OCI-LY1 (cell line): ENCODE measurements around the gene SPDYE3.

ENCODE experiments used
- H2AFZ ChIP-seq: fragments of 200-600 bp; sonication (generic), shearing (Covaris generic); 2 replicates; pipeline ENCODE4 v1.6.0; 2014; ENCODE audit warnings: antibody characterized with exemption, mild to moderate bottlenecking, low read length
- H3F3A ChIP-seq: fragments of 200-600 bp; sonication (generic), shearing (Covaris generic); 2 replicates; pipeline ENCODE4 v1.6.0; 2014; ENCODE audit warnings: mild to moderate bottlenecking, antibody characterized with exemption, low read length, moderate library complexity; ENCODE audit not compliant: insufficient read depth
- H3K27ac ChIP-seq: fragments of 200-600 bp; sonication (generic); 2 replicates; pipeline ENCODE4 v1.5.1; 2014; ENCODE audit warnings: low read length, mixed run types, mild to moderate bottlenecking, low read depth; ENCODE audit not compliant: poor library complexity, severe bottlenecking
- H3K27me3 ChIP-seq: fragments of 200-600 bp; sonication (generic); 2 replicates; pipeline ENCODE4 v1.6.0; 2014; ENCODE audit warnings: antibody characterized with exemption, mild to moderate bottlenecking, low read length, moderate library complexity; ENCODE audit not compliant: insufficient read depth
- H3K36me3 ChIP-seq: fragments of 200-600 bp; sonication (generic); 2 replicates; pipeline ENCODE4 v1.6.1; 2014; ENCODE audit warnings: mild to moderate bottlenecking, antibody characterized with exemption, low read length, moderate library complexity, mixed read lengths; ENCODE audit not compliant: insufficient read depth
- H3K4me1 ChIP-seq: fragments of 200-600 bp; sonication (generic); 2 replicates; pipeline ENCODE4 v1.5.1; 2014; ENCODE audit warnings: mild to moderate bottlenecking, low read length, moderate library complexity; ENCODE audit not compliant: insufficient read depth, severe bottlenecking
- H3K4me2 ChIP-seq: fragments of 200-600 bp; sonication (generic), shearing (Covaris generic); 2 replicates; pipeline ENCODE4 v1.6.1; 2014; ENCODE audit warnings: low read length
- H3K4me3 ChIP-seq: fragments of 200-600 bp; sonication (generic); 2 replicates; pipeline ENCODE4 v1.5.1; 2014; ENCODE audit warnings: low read length, low read depth, mild to moderate bottlenecking, mixed read lengths; ENCODE audit not compliant: poor library complexity, severe bottlenecking
- H3K79me2 ChIP-seq: fragments of 200-600 bp; shearing (Covaris generic); 2 replicates; pipeline ENCODE4 v1.6.1; 2016; ENCODE audit warnings: mixed run types, low read length, mixed read lengths; ENCODE audit not compliant: insufficient read depth
- H3K9ac ChIP-seq: fragments of 200-600 bp; sonication (generic), shearing (Covaris generic); 2 replicates; pipeline ENCODE4 v1.6.1; 2014; ENCODE audit warnings: mild to moderate bottlenecking, low read length, mixed read lengths
- H3K9me2 ChIP-seq: fragments of 200-600 bp; sonication (generic), shearing (Covaris generic); 2 replicates; pipeline ENCODE4 v1.6.1; 2014; ENCODE audit warnings: low read depth, mild to moderate bottlenecking, low read length, mixed read lengths
- H3K9me3 ChIP-seq: fragments of 200-600 bp; shearing (Covaris generic); 2 replicates; pipeline ENCODE4 v1.6.1; 2014; ENCODE audit warnings: low read length, mixed read lengths
- H4K20me1 ChIP-seq: fragments of 200-600 bp; sonication (generic), shearing (Covaris generic); 2 replicates; pipeline ENCODE4 v1.6.0; 2016; ENCODE audit warnings: mild to moderate bottlenecking, low read length; ENCODE audit not compliant: insufficient read depth
- CTCF ChIP-seq: fragments of 200-600 bp; sonication (generic), shearing (Covaris generic); IDR thresholded peaks from 2 replicates; pipeline ENCODE4 v1.5.1; 2017; ENCODE audit warnings: mild to moderate bottlenecking, antibody characterized with exemption, low read length, moderate library complexity, mixed read lengths
- EZH2 ChIP-seq: fragments of 200-600 bp; sonication (generic), shearing (Covaris generic); IDR thresholded peaks from 2 replicates; pipeline ENCODE4 v1.8.0; 2017; ENCODE audit warnings: borderline replicate concordance, mixed run types, mild to moderate bottlenecking, antibody characterized with exemption, low read length, moderate library complexity, mixed read lengths

Gene SPDYE3

GRCh38 chr7:100371561-100372171, 64.2 kb downstream of the SPDYE3 start:
- H3K9me3 ChIP-seq, result no peaks in the 10 kb centered on the region
- no peaks in the 10 kb centered on the region for H4K20me1 ChIP-seq
- H3F3A ChIP-seq, result peaks cover 11% of the 10 kb centered on the region; the same call in 1 of the 2 replicates
- no peak overlapping the region for H3K4me3 ChIP-seq
- no peaks in the 10 kb centered on the region for H3K79me2 ChIP-seq
- H3K27ac ChIP-seq, result no peak overlapping the region
- H3K9ac ChIP-seq, result no peak overlapping the region
- H3K4me1 ChIP-seq, result peaks cover 42% of the 10 kb centered on the region
- 0 out of 2 replicates have a peak, but pooled peaks cover 3% of the 10 kb centered on the region for H3K36me3 ChIP-seq
- H3K27me3 ChIP-seq, result 0 out of 2 replicates have a peak, but pooled peaks cover 9% of the 10 kb centered on the region
- no peak overlapping the region for H2AFZ ChIP-seq
- TF ChIP-seq EZH2, result no peak
- TF ChIP-seq CTCF, result no peak
- no peaks in the 10 kb centered on the region for H3K9me2 ChIP-seq
- no peak overlapping the region for H3K4me2 ChIP-seq
